ENCODE data around the gene PTP4A1. TPM values are rescaled to one million over a fixed set of nuclear protein-coding genes. Genes with fewer than 3 reads are reported as not detected.
A peak's percentile ranks its signal among the peaks of the same experiment; 100 is the strongest.

PTP4A1 gene
- total and polyA plus RNA-seq, 2 of the 13 experiments (the other 11 are each of a cell fraction or from before 2014, with no cell fraction given): 141 to 376 TPM

- TF ChIP-seq ARHGAP35 (CRISPR knock-in tag; IDR thresholded peaks at IDR 0.05; ENCODE audit: borderline replicate concordance): 0 out of 2 replicates have a peak, but pooled peaks have one; percentile 7
- TF ChIP-seq JUNB (CRISPR knock-in tag; IDR thresholded peaks at IDR 0.05; ENCODE audit: borderline replicate concordance): 0 out of 2 replicates have a peak, but pooled peaks have one; percentile 9
- no peak for TF ChIP-seq GABPB1 (CRISPR knock-in tag; IDR thresholded peaks at IDR 0.05)
- no peak for TF ChIP-seq SIN3B (IDR thresholded peaks at IDR 0.05; ENCODE audit: low read length)
- 0 out of 2 replicates have a peak, but pooled peaks have one; percentile 23 for TF ChIP-seq ISL2 (CRISPR knock-in tag; IDR thresholded peaks at IDR 0.05)
- TF ChIP-seq ZNF547 (CRISPR knock-in tag; IDR thresholded peaks at IDR 0.05): peak; percentile 74
- TF ChIP-seq ZNF790 (CRISPR knock-in tag; IDR thresholded peaks at IDR 0.05; ENCODE audit: borderline replicate concordance): 0 out of 2 replicates have a peak, but pooled peaks have one; percentile 9
- 0 out of 4 replicates have a peak, but pooled peaks of 1 of the 2 experiments have one; percentile 36 for TF ChIP-seq POLR2A (IDR thresholded peaks at IDR 0.05; ENCODE audit: insufficient read depth in 1 of 2, low read depth in 2 of 2, low read length in 2 of 2)
- peak; percentile 21; the same call in 1 of the 2 replicates for TF ChIP-seq HNRNPL (IDR thresholded peaks at IDR 0.05; ENCODE audit: low read depth, low read length)
- 0 out of 2 replicates have a peak, but pooled peaks have one; percentile 34 for TF ChIP-seq ZBTB1 (CRISPR knock-in tag; IDR thresholded peaks at IDR 0.05; ENCODE audit: borderline replicate concordance)
- no peak for TF ChIP-seq NONO (IDR thresholded peaks at IDR 0.05)
- 0 out of 2 replicates have a peak, but pooled peaks have one; percentile 7 for TF ChIP-seq NONO (CRISPR knock-in tag; conservative IDR thresholded peaks at IDR 0.05)
- TF ChIP-seq MLXIP (CRISPR knock-in tag; IDR thresholded peaks at IDR 0.05; ENCODE audit: borderline replicate concordance): 0 out of 2 replicates have a peak, but pooled peaks have one; percentile 27
- TF ChIP-seq CBX1 (IDR thresholded peaks at IDR 0.05; ENCODE audit: low read depth): no peak
- 0 out of 2 replicates have a peak, but pooled peaks have one; percentile 2 for TF ChIP-seq ZNF614 (CRISPR knock-in tag; IDR thresholded peaks at IDR 0.05; ENCODE audit: borderline replicate concordance)
- 0 out of 2 replicates have a peak, but pooled peaks have one; percentile 4 for TF ChIP-seq ZNF589 (CRISPR knock-in tag; conservative IDR thresholded peaks at IDR 0.05)
- TF ChIP-seq HNF4G (IDR thresholded peaks at IDR 0.05; ENCODE audit: borderline replicate concordance, low read depth, low read length): no peak
- TF ChIP-seq HNF4G (CRISPR knock-in tag; IDR thresholded peaks at IDR 0.05; ENCODE audit: borderline replicate concordance, low read depth): no peak
- TF ChIP-seq ZNF775 (CRISPR knock-in tag; IDR thresholded peaks at IDR 0.05; ENCODE audit: borderline replicate concordance): peak; percentile 24
- TF ChIP-seq ZNF766 (CRISPR knock-in tag; IDR thresholded peaks at IDR 0.05; ENCODE audit: borderline replicate concordance): peak; percentile 6; the same call in 1 of the 2 replicates
- TF ChIP-seq ZNF768 (CRISPR knock-in tag; IDR thresholded peaks at IDR 0.05): peak; percentile 0; the same call in 1 of the 2 replicates
- 0 out of 2 replicates have a peak, but pooled peaks have one; percentile 0 for TF ChIP-seq PHF20 (CRISPR knock-in tag; IDR thresholded peaks at IDR 0.05)
- TF ChIP-seq REL (CRISPR knock-in tag; conservative IDR thresholded peaks at IDR 0.05): peak; percentile 88; the same call in 1 of the 2 replicates
These were observed 431 bp downstream of the PTP4A1 start (continued) for GRCh38 chr6:63572747-63573075.
